T-helper 2 cell treated with Interferon-gamma antibody and Interleukin-4, amounts not matched to agents 5 μg/mL and 100 μg/mL, for 36 hours (primary cell): ENCODE results near the gene SMC5.
"Not testable (repeated sequence)": the region's sequence is repeated elsewhere in the genome, so short reads cannot be mapped to it uniquely, and the experiment has no call there.

ENCODE experiments used
- DNase-seq: peaks from one replicate; pipeline ENCODE4 v3.0.0; 2021; ENCODE audit warnings: low spot score
- H3K27ac Mint-ChIP-seq: one replicate; pipeline ENCODE4 v1.8.0; 2021; ENCODE audit warnings: mild to moderate bottlenecking, mixed read lengths
- H3K27me3 Mint-ChIP-seq: one replicate; pipeline ENCODE4 v1.8.0; 2021; ENCODE audit warnings: low read depth, mixed read lengths
- H3K36me3 Mint-ChIP-seq: one replicate; pipeline ENCODE4 v1.8.0; 2021; ENCODE audit warnings: low read depth, mixed read lengths
- H3K4me1 Mint-ChIP-seq: one replicate; pipeline ENCODE4 v1.8.0; 2021; ENCODE audit warnings: low read depth, mixed read lengths
- H3K4me3 Mint-ChIP-seq: one replicate; pipeline ENCODE4 v1.8.0; 2022; ENCODE audit warnings: mild to moderate bottlenecking, moderate library complexity, mixed read lengths
- H3K9me3 Mint-ChIP-seq: one replicate; pipeline ENCODE4 v1.8.0; 2021; ENCODE audit warnings: mixed read lengths

SMC5 gene

DNA sequence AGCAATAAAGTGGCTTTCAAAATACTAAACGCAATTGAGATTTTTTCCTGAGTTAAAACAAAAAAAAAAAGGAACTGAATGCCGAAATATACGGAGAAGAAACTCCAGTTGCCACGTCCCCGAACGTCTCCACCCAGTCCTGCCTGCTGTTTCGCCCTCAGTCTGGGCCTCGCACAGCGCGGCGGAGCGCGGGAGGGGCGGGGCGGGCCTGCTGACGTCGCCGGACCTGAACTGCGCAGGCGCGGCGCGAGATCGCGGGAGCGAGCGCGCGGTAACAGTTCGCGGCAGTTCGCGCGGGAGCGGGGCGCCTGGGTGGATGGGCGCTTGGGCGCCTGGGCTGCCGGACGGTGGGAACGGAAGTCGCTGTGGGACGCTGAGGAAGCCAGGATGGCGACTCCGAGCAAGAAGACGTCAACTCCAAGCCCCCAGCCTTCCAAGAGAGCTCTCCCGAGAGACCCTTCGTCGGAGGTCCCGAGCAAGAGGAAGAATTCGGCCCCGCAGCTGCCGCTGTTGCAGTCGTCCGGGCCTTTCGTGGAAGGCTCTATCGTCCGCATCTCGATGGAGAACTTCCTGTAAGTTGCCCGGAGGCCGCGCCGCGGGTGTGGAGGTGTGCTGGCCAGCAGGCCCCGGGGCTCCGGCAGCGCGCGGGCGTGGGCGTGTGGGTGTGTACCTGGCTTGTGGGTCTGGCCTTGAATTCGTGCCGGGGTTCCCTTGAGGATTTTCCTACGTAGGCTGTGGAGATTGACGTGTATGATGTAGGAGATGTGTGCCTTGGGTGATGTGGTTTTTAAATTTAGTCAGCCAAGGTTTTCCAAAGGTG lies at the start of gene SMC5:
Gene SMC5 (plus strand): TSS at position 287 of the 820 bp plus-strand sequence. CDS start 101 bp downstream, at position 388.
- H3K27ac Mint-ChIP-seq: peak within 1 kb of the TSS; percentile 93
- H3K27me3 Mint-ChIP-seq: peaks cover 7% of the 10 kb centered on the region
- peak; percentile 90 for DNase-seq
- H3K4me1 Mint-ChIP-seq: peaks cover 39% of the 10 kb centered on the region
- H3K4me3 Mint-ChIP-seq: peak within 1 kb of the TSS; percentile 91
- H3K36me3 Mint-ChIP-seq: peaks cover 29% of the 10 kb centered on the region
- H3K9me3 Mint-ChIP-seq: no peaks in the 10 kb centered on the region

DNA sequence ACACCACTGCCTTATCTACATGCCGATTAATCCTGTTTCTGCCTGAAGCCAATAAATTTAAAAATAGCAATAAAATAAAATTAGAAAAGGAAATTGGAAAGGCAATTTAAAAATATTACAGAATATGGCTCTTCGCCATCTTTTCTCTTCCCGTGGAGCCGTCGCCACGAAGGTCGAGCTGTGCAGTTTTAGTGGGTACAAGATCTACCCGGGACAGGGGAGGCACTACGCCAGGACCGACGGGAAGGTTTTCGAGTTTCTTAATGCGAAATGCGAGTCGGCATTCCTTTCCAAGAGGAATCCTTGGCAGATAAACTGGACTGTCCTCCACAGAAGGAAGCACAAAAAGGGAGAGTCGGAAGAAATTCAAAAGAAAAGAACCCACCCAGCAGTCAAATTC lies 41.7 kb upstream of the SMC5 start:
- no peak overlapping the region for H3K27ac Mint-ChIP-seq
- H3K27me3 Mint-ChIP-seq: no peaks in the 10 kb centered on the region
- no peak for DNase-seq
- no peak overlapping the region for H3K4me3 Mint-ChIP-seq
- peaks cover 4% of the 10 kb centered on the region for H3K9me3 Mint-ChIP-seq
- H3K36me3 Mint-ChIP-seq: no peaks in the 10 kb centered on the region
- no peaks in the 10 kb centered on the region for H3K4me1 Mint-ChIP-seq

- H3K4me3 Mint-ChIP-seq: no peak overlapping the region
- no peaks in the 10 kb centered on the region for H3K36me3 Mint-ChIP-seq
- no peaks in the 10 kb centered on the region for H3K27me3 Mint-ChIP-seq
- no peak overlapping the region for H3K27ac Mint-ChIP-seq
- no peak for DNase-seq
- no peaks in the 10 kb centered on the region for H3K9me3 Mint-ChIP-seq
- H3K4me1 Mint-ChIP-seq: no peaks in the 10 kb centered on the region
Measured at GRCh38 chr9:70218767-70219166, 40.0 kb upstream of the SMC5 start.

DNA sequence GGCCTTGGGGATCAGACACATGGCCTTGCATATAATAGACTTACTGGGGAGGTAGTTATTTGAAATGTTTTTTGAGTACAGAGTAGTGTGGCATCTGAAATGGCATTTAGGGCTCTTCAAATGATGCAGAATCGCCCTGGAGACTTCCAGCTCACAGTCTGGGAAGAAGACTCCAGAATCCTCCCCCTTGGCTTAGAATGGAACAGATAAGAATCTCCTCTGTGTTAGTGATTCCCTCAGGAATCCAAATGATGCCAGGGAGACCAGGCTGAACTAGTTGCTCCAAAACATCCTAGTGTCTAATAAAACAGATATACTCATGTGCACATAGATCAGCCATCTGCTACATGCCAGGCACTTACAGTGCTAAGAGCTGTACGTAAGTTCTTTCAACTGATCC lies 38.6 kb upstream of the SMC5 start:
- DNase-seq: no peak
- Mint-ChIP-seq H3K9me3 (no peaks in the 10 kb centered on the region), H3K36me3 (no peaks in the 10 kb centered on the region), H3K27me3 (no peaks in the 10 kb centered on the region), H3K27ac (no peak overlapping the region), H3K4me1 (no peaks in the 10 kb centered on the region), H3K4me3 (no peak overlapping the region)

DNA sequence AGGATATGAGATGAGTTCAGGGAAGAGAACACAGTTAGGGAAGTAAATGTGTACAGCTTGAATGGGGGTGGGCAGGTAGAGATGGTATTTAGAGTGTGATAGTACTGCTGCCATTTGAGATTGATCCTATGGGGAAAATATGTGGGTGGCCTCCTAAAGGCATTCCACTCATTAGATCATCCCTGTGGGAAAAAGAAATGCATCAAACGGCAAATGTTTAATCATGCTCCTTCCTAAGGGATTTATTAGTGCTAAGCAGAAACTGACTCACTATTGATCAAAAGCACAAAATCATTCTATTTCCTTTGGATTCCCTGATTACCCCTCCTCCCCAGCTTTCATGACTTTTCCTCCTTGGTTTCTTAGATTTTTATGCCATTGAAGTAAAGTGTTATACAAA lies 36.4 kb upstream of the SMC5 start:
- no peaks in the 10 kb centered on the region for H3K36me3 Mint-ChIP-seq
- H3K27me3 Mint-ChIP-seq: no peaks in the 10 kb centered on the region
- no peaks in the 10 kb centered on the region for H3K4me1 Mint-ChIP-seq
- DNase-seq: no peak
- H3K27ac Mint-ChIP-seq: no peak overlapping the region
- no peaks in the 10 kb centered on the region for H3K9me3 Mint-ChIP-seq
- no peak overlapping the region for H3K4me3 Mint-ChIP-seq

DNA sequence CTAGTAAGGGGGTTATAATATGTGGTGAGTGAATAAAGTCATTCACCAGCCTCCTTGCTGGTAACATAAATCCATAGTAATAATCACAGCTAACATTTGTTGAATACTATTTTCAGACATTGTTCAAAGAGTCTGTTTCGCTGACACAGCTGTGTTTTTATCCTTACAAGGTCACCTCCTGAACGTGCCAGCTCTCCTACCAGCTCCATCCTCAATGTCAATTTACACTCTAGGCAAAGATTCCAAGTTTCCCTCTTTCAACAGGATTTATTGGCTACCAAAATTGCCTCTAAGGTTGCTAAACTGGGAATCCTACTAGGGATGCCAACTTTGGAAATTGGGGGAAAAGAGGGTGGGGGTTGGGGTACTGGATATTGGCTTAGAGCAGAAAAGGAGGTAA lies 30.7 kb upstream of the SMC5 start:
- H3K27me3 Mint-ChIP-seq: peaks cover 4% of the 10 kb centered on the region
- no peak overlapping the region for H3K27ac Mint-ChIP-seq
- no peak overlapping the region for H3K4me3 Mint-ChIP-seq
- H3K4me1 Mint-ChIP-seq: no peaks in the 10 kb centered on the region
- H3K9me3 Mint-ChIP-seq: no peaks in the 10 kb centered on the region
- H3K36me3 Mint-ChIP-seq: no peaks in the 10 kb centered on the region
- DNase-seq: no peak

GRCh38 chr9:70228611-70229010 lies 30.2 kb upstream of the SMC5 start:
- no peak overlapping the region for H3K4me3 Mint-ChIP-seq
- H3K27ac Mint-ChIP-seq: no peak overlapping the region
- H3K27me3 Mint-ChIP-seq: peaks cover 4% of the 10 kb centered on the region
- H3K9me3 Mint-ChIP-seq: no peaks in the 10 kb centered on the region
- no peaks in the 10 kb centered on the region for H3K36me3 Mint-ChIP-seq
- no peak for DNase-seq
- no peaks in the 10 kb centered on the region for H3K4me1 Mint-ChIP-seq

DNA sequence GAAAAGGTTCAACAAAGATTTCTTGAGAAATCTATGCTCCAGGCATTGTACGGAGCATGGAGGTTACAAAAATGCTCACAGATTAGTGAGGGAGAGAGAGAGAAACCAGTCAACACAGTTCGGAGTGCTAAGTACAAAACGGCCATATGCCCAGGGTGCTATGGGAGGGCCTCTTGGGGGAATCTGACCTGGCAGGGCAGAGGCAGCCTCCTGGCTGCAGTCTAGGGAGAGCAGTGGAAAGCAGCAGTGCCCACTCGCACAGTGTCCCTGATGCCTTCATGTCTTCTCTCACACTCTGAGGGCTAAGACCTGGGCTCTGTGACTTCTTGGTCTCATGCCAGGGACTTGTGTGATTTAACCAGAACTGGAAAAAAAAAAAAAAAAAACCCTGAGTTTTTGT lies 29.8 kb upstream of the SMC5 start:
- Mint-ChIP-seq H3K9me3 (no peaks in the 10 kb centered on the region), H3K27me3 (peaks cover 4% of the 10 kb centered on the region)
- DNase-seq: no peak

DNA sequence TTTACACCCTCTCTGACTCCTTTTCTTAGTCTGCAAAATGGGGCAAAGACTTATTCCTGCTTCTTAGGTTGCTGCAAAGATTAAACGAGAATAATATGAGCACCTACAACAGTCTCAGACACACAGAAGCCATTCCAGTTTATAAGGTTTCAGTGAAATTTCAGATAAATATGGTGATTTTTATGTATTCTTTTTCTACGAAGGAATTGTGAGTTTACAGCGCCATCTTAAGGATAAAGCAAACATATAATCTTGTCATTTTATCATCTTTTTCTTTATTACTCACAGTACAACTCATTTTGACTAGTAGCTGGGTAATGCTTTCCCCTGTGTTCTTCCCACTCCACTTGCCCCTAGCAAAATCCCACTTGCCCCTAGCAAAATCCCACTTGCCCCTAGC lies 29.2 kb upstream of the SMC5 start:
- H3K4me3 Mint-ChIP-seq: no peak overlapping the region
- H3K36me3 Mint-ChIP-seq: no peaks in the 10 kb centered on the region
- H3K27me3 Mint-ChIP-seq: peaks cover 4% of the 10 kb centered on the region
- no peak overlapping the region for H3K27ac Mint-ChIP-seq
- no peaks in the 10 kb centered on the region for H3K9me3 Mint-ChIP-seq
- no peaks in the 10 kb centered on the region for H3K4me1 Mint-ChIP-seq
- DNase-seq: no peak

More for the DNA sequence above, 29.8 kb upstream of the SMC5 start:
- Mint-ChIP-seq H3K4me3 (no peak overlapping the region), H3K27ac (no peak overlapping the region), H3K4me1 (no peaks in the 10 kb centered on the region), H3K36me3 (no peaks in the 10 kb centered on the region)

DNA sequence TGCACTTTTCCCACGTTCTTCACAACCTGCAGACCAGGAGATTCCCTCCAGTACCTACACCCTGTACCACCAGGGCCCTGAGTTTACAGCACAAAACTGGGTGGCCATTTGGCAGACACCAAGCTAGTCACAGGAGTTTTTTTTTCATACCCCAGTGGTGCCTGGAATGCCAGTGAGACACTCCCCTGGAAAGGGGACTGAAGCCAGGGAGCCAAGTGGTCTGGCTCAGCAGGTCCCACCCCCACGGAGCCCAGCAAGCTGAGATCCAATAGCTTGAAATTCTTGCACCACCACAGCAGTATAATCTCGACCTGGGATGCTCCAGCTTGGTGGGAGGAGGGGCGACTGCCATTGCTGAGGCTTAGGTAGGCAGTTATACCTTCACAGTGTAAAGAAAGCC lies 26.3 kb upstream of the SMC5 start:
- no peaks in the 10 kb centered on the region for H3K36me3 Mint-ChIP-seq
- no peak overlapping the region for H3K27ac Mint-ChIP-seq
- H3K4me1 Mint-ChIP-seq: no peaks in the 10 kb centered on the region
- H3K4me3 Mint-ChIP-seq: no peak overlapping the region
- no peak for DNase-seq
- H3K9me3 Mint-ChIP-seq: no peaks in the 10 kb centered on the region
- H3K27me3 Mint-ChIP-seq: peaks cover 4% of the 10 kb centered on the region

- not testable (repeated sequence) for H3K27ac Mint-ChIP-seq, H3K9me3 Mint-ChIP-seq, H3K27me3 Mint-ChIP-seq, H3K4me1 Mint-ChIP-seq, H3K4me3 Mint-ChIP-seq, DNase-seq, H3K36me3 Mint-ChIP-seq
Measured at GRCh38 chr9:70234208-70234607, 24.6 kb upstream of the SMC5 start.

- not testable (repeated sequence) for H3K36me3 Mint-ChIP-seq, H3K4me3 Mint-ChIP-seq, H3K9me3 Mint-ChIP-seq, H3K27ac Mint-ChIP-seq, DNase-seq, H3K4me1 Mint-ChIP-seq
- peaks cover 18% of the 10 kb centered on the region for H3K27me3 Mint-ChIP-seq
Measured at GRCh38 chr9:70245952-70246351, 12.8 kb upstream of the SMC5 start.

- Mint-ChIP-seq H3K4me1 (peaks cover 2% of the 10 kb centered on the region), H3K27ac (no peak overlapping the region), H3K36me3 (no peaks in the 10 kb centered on the region), H3K9me3 (no peaks in the 10 kb centered on the region), H3K4me3 (no peak overlapping the region), H3K27me3 (peaks cover 5% of the 10 kb centered on the region)
- DNase-seq: no peak
Measured at GRCh38 chr9:70250221-70250620, 8.6 kb upstream of the SMC5 start.

DNA sequence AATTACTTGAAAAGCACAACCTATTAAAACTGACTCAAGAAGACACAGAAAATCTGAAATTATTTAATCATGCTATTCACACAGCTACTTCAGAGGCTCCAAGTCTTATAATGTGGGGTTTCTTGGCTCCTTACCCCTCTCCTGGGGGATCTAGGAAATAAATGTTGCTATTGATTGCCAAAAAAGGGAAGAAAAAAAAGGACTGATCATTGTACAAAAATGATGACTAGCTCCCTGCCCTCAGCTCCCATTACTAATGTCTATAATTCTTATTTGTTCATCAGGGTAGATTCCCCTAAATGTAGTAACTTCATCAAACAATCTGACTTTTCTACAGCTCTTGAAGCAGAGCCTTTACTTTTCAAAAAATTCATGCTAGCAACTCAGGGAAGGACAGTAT lies 3.3 kb upstream of the SMC5 start:
- Mint-ChIP-seq H3K4me3 (no peak overlapping the region), H3K27ac (no peak overlapping the region), H3K4me1 (peaks cover 19% of the 10 kb centered on the region), H3K27me3 (peaks cover 7% of the 10 kb centered on the region), H3K36me3 (peaks cover 8% of the 10 kb centered on the region), H3K9me3 (no peaks in the 10 kb centered on the region)
- DNase-seq: no peak

GRCh38 chr9:70256123-70256551 lies 2.6 kb upstream of the SMC5 start:
- H3K4me3 Mint-ChIP-seq: no peak overlapping the region
- no peaks in the 10 kb centered on the region for H3K9me3 Mint-ChIP-seq
- H3K36me3 Mint-ChIP-seq: peaks cover 14% of the 10 kb centered on the region
- H3K4me1 Mint-ChIP-seq: peaks cover 23% of the 10 kb centered on the region
- no peak overlapping the region for H3K27ac Mint-ChIP-seq
- peaks cover 7% of the 10 kb centered on the region for H3K27me3 Mint-ChIP-seq
- no peak for DNase-seq
